Adrenal gland (tissue), 5 donors: Measurements from ENCODE around the gene ZNF385A.

Source experiments
- CTCF ChIP-seq, 6 experiments: fragments of 450-650 bp in 4 of 6; fragments of 200-600 bp in 2 of 6; sonication (generic) in 1 of 6; IDR thresholded peaks; 1 replicate in 5 of 6; 2 replicates in 1 of 6; pipeline versions ENCODE4 v1.5.1 to v1.8.0; 2016 to 2021; ENCODE audit warnings: antibody characterized with exemption in 6 of 6, mild to moderate bottlenecking in 2 of 6, moderate library complexity in 1 of 6
- POLR2A ChIP-seq, 2 donors: fragments of 450-650 bp; IDR thresholded peaks; one replicate each; pipeline ENCODE4 v1.6.1; 2017; ENCODE audit warnings: antibody characterized with exemption in 2 of 2, mild to moderate bottlenecking in 2 of 2, moderate library complexity in 1 of 2
- donor health status: DM: no; HTN: no; CAD: no.

- TF ChIP-seq CTCF (IDR thresholded peaks at IDR 0.05) (no peak), POLR2A (IDR thresholded peaks at IDR 0.05) (no peak)
These were observed 46.0 kb upstream of the ZNF385A start for GRCh38 chr12:54430471-54431069.
